Right lobe of liver (tissue), 4 donors: ENCODE data around the gene KIAA2012.

Experiments
- POLR2A ChIP-seq: fragments of 450-650 bp; IDR thresholded peaks from one replicate; pipeline ENCODE4 v1.6.1; 2017; ENCODE audit warnings: antibody characterized with exemption, mild to moderate bottlenecking
- TF ChIP-seq, protein P1 (sequence below), 4 donors: fragments of 200-600 bp in 3 of 4; fragments of 450-650 bp in 1 of 4; IDR thresholded peaks; one replicate each; pipeline versions ENCODE4 v1.5.1 to v1.8.0; 2016 to 2022; ENCODE audit warnings: antibody characterized with exemption in 4 of 4, mild to moderate bottlenecking in 2 of 4
- donor health status: DM: no; HTN: no; CAD: no.
- donor health status: DM: no; HTN: no; CAD: no.
- donor health status: DM: no; HTN: yes; CAD: no.

DNA sequence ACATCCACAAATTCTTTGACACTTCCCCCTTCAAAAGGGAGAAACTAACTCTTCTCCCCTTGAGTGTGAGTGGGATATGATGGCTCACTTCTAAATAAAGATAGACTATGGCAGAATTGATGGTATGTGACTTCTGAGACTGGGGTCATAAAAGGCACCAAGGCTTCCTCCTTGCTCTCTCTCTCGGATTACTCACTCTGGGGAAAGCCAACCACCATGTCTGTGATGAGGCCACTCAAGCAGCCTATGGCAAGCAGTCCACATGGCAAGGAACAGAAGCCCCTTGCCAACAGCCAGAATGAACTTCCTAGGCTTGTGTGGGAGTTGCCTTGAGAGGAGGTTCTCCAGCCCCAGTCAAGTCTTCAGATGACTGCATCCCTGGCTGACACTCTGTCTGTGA is 43.6 kb downstream of the KIAA2012 start:
- TF ChIP-seq, protein P1, sequence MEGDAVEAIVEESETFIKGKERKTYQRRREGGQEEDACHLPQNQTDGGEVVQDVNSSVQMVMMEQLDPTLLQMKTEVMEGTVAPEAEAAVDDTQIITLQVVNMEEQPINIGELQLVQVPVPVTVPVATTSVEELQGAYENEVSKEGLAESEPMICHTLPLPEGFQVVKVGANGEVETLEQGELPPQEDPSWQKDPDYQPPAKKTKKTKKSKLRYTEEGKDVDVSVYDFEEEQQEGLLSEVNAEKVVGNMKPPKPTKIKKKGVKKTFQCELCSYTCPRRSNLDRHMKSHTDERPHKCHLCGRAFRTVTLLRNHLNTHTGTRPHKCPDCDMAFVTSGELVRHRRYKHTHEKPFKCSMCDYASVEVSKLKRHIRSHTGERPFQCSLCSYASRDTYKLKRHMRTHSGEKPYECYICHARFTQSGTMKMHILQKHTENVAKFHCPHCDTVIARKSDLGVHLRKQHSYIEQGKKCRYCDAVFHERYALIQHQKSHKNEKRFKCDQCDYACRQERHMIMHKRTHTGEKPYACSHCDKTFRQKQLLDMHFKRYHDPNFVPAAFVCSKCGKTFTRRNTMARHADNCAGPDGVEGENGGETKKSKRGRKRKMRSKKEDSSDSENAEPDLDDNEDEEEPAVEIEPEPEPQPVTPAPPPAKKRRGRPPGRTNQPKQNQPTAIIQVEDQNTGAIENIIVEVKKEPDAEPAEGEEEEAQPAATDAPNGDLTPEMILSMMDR (IDR thresholded peaks at IDR 0.05): no peak
- TF ChIP-seq POLR2A: no peak
